GM20431 (cell line): ENCODE data around the gene SPATS2.

Experiments
- in situ Hi-C: fragments of 300-500 bp; cut with MseI, MboI; formaldehyde crosslinking; loops from one replicate; pipeline ENCODE4 v1.15.0; 2020; ENCODE audit warnings: low sequenced_read_pairs; ENCODE audit not compliant: unreplicated experiment

SPATS2 gene

GRCh38 chr12:49562831-49563230, 195.6 kb downstream of the SPATS2 start:
- in situ Hi-C loops = no loop called here

- in situ Hi-C loops = no loop called here
Observed at GRCh38 chr12:49563951-49564685, 196.9 kb downstream of the SPATS2 start.

GRCh38 chr12:49564686-49565405, 197.6 kb downstream of the SPATS2 start:
- in situ Hi-C loops = no loop called here

- in situ Hi-C loops = no loop called here
Observed at GRCh38 chr12:49565406-49566265, 198.4 kb downstream of the SPATS2 start.

GRCh38 chr12:49566361-49566760, 199.1 kb downstream of the SPATS2 start:
- in situ Hi-C loops = no loop called here

GRCh38 chr12:49567302-49567610, 200.0 kb downstream of the SPATS2 start:
- in situ Hi-C loops = no loop called here

GRCh38 chr12:49567611-49568441, 200.6 kb downstream of the SPATS2 start, which contains the start of gene MCRS1:
TSS of gene MCRS1 (minus strand) at chr12:49568142. CDS start at chr12:49566731, 1,411 bp downstream.
- in situ Hi-C loops = no loop called here

- in situ Hi-C loops = no loop called here
Observed at GRCh38 chr12:49568442-49569162, 201.3 kb downstream of the SPATS2 start.
